Measurements from ENCODE around the gene THSD4. TPM values are rescaled to one million over a fixed set of nuclear protein-coding genes. Genes with fewer than 3 reads are reported as not detected.
A peak's percentile ranks its signal among the peaks of the same experiment; 100 is the strongest.

THSD4 gene
- total RNA-seq, 2 donors from 2014 or later = 71.2 to 150 TPM

DNA sequence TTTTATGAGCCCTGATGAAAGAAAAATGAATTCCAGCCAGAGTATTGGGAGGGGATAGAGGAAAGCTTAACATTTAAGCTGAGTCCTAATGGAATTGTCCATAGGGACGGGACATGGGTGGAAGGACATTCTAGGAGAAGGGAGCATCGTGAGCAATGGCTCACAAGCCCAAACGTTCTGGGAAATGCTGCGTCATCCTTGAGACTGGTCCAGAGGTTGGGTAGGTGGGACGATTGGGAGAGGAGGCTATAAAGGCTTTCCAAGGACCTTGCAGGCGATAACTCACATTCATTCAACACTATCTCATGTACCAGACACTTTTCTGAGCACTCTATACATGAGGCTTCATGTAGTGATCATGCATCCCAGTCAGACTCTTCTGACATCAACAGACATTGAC lies 237.5 kb downstream of the THSD4 start:
- H3K4me1 ChIP-seq (ENCODE audit: control insufficient read depth in 1 of 2, low read depth in 2 of 2) = peaks cover 6 to 42% of the 10 kb centered on the region in 2 donors
- ATAC-seq (ENCODE audit: insufficient number of reproducible peaks, low FRiP score, low read depth) (no peak), DNase-seq (ENCODE audit: low spot score) (no peak)
- H3K36me3 ChIP-seq = no peaks in the 10 kb centered on the region
- H3K4me3 ChIP-seq = no peak overlapping the region
- no peaks in the 10 kb centered on the region for H3K9me3 ChIP-seq
- H3K27me3 ChIP-seq (replicated peaks; ENCODE audit: insufficient read depth) = no peaks in the 10 kb centered on the region
- TF ChIP-seq, protein P1, sequence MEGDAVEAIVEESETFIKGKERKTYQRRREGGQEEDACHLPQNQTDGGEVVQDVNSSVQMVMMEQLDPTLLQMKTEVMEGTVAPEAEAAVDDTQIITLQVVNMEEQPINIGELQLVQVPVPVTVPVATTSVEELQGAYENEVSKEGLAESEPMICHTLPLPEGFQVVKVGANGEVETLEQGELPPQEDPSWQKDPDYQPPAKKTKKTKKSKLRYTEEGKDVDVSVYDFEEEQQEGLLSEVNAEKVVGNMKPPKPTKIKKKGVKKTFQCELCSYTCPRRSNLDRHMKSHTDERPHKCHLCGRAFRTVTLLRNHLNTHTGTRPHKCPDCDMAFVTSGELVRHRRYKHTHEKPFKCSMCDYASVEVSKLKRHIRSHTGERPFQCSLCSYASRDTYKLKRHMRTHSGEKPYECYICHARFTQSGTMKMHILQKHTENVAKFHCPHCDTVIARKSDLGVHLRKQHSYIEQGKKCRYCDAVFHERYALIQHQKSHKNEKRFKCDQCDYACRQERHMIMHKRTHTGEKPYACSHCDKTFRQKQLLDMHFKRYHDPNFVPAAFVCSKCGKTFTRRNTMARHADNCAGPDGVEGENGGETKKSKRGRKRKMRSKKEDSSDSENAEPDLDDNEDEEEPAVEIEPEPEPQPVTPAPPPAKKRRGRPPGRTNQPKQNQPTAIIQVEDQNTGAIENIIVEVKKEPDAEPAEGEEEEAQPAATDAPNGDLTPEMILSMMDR (IDR thresholded peaks at IDR 0.05) = no peak
- H3K27ac ChIP-seq = no peak overlapping the region

DNA sequence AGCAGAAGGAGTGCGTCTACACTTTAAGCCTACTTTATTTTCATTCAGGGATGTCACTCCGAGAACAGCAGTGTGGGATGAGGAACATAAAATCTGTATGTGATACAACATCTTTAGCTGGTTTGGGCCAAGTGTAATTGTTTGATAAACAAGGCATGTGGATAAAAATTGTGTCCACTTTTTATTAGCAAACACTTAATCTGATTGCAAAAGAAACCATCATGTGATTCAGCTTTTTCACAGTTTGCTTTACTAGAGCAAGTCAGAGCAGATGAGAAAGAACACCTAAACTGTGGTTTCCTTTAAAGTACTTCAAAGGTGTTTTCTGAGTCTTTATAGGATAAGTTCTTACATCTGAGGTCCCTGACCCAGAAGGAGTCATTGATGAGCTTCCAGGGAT lies 237.9 kb downstream of the THSD4 start:
- Histone ChIP-seq H3K4me1 (ENCODE audit: control insufficient read depth in 1 of 2, low read depth in 2 of 2) (peaks cover 6 to 46% of the 10 kb centered on the region in 2 donors), H3K27ac (no peak overlapping the region), H3K4me3 (no peak overlapping the region), H3K9me3 (no peaks in the 10 kb centered on the region), H3K36me3 (no peaks in the 10 kb centered on the region), H3K27me3 (replicated peaks; ENCODE audit: insufficient read depth) (no peaks in the 10 kb centered on the region)
- TF ChIP-seq, protein P1 (IDR thresholded peaks at IDR 0.05) = no peak
- ATAC-seq (ENCODE audit: insufficient number of reproducible peaks, low FRiP score, low read depth) = no peak
- no peak for DNase-seq (ENCODE audit: low spot score)

DNA sequence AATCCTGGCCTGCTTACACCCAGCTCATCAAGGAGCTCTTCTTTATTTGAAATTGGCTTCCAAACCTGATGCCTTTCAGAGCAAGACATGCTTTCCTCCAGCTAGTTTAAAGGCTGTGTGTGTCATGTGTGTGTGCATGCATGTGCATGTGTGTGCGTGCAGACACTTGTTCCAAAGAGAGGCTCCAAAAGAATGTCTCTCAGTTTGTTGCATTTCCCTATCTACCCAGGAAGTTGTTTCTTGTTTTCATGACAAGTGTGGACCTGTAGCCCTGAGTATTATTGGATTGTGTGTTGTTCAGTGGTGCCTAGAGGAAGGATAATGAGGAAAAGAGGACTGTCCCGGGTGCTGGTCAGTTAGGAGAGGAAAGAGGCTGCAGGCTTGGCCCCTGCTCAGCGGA lies 240.0 kb downstream of the THSD4 start:
- TF ChIP-seq, protein P1 (IDR thresholded peaks at IDR 0.05) = no peak
- Histone ChIP-seq H3K4me1 (ENCODE audit: control insufficient read depth in 1 of 2, low read depth in 2 of 2) (peaks cover 6 to 34% of the 10 kb centered on the region in 2 donors), H3K4me3 (no peak overlapping the region), H3K36me3 (no peaks in the 10 kb centered on the region), H3K27me3 (replicated peaks; ENCODE audit: insufficient read depth) (no peaks in the 10 kb centered on the region), H3K27ac (no peak overlapping the region), H3K9me3 (no peaks in the 10 kb centered on the region)
- ATAC-seq (ENCODE audit: insufficient number of reproducible peaks, low FRiP score, low read depth) (no peak), DNase-seq (ENCODE audit: low spot score) (no peak)

DNA sequence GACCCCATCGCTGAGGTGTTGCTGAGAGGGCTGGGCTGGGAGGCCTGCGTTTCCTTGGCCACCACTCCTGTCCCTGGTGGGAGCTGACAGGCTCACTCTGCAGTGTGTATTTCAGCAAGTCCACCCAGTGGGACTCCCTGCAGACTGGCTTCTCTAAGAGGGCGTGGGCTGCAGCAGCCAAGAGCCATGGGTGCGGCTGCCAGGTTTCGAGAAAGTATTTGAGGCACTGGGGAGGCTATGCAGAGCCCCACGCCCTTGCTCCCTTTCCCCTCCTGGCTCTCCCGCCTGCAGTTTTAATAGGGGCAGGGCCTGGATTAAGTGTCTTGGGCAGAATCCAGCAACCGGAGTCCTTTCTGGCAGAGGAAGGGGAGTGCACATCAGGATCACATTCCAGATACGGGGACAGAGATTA lies 242.1 kb downstream of the THSD4 start:
- H3K36me3 ChIP-seq = no peaks in the 10 kb centered on the region
- DNase-seq (ENCODE audit: low spot score) = no peak
- no peaks in the 10 kb centered on the region for H3K27me3 ChIP-seq (replicated peaks; ENCODE audit: insufficient read depth)
- no peak for ATAC-seq (ENCODE audit: insufficient number of reproducible peaks, low FRiP score, low read depth)
- peak overlapping the region in 1 of 2 donors; percentile 15 for H3K27ac ChIP-seq
- peaks cover 6 to 20% of the 10 kb centered on the region in 2 donors for H3K4me1 ChIP-seq (ENCODE audit: control insufficient read depth in 1 of 2, low read depth in 2 of 2)
- no peak overlapping the region for H3K4me3 ChIP-seq
- TF ChIP-seq, protein P1 (IDR thresholded peaks at IDR 0.05) = no peak
- H3K9me3 ChIP-seq = no peaks in the 10 kb centered on the region

DNA sequence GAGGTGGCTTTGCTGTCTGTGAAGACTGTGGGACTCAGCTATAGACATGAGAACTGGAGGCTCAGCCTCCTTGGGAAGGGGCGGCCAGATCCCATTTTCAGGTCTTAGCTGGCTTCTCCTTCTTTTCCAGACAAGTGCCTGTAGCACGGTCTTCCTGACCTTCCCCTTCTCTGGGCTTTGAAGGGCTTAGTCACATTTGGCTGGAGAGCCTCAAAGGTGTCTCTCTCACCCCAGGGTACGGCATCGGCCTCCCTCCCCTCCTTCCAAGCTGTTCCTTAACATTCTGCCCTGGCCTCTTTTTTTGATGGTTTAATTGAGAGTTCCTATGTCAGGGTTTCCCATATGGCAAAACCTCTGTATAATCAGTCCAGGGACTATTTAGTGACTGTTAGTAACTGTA lies 242.7 kb downstream of the THSD4 start:
- Histone ChIP-seq H3K9me3 (no peaks in the 10 kb centered on the region), H3K4me1 (ENCODE audit: control insufficient read depth in 1 of 2, low read depth in 2 of 2) (peaks cover 6 to 20% of the 10 kb centered on the region in 2 donors), H3K27me3 (replicated peaks; ENCODE audit: insufficient read depth) (no peaks in the 10 kb centered on the region), H3K27ac (peak overlapping the region in 1 of 2 donors; percentile 19), H3K4me3 (no peak overlapping the region), H3K36me3 (no peaks in the 10 kb centered on the region)
- TF ChIP-seq, protein P1 (IDR thresholded peaks at IDR 0.05) = no peak
- DNase-seq (ENCODE audit: low spot score) (no peak), ATAC-seq (ENCODE audit: insufficient number of reproducible peaks, low FRiP score, low read depth) (no peak)

Measured in thoracic aorta (tissue), 2 donors.